Endothelial cell (in vitro differentiated cells): ENCODE data around the gene NPPB. TPM values are rescaled to one million over a fixed set of nuclear protein-coding genes. Genes with fewer than 3 reads are reported as not detected.

Experiments
- DNase-seq: peaks from one replicate; pipeline ENCODE4 v3.0.0; 2021; ENCODE audit warnings: low spot score
- H3K27ac Mint-ChIP-seq: one replicate; pipeline ENCODE4 v1.8.0; 2021; ENCODE audit warnings: mixed read lengths, inconsistent platforms; ENCODE audit not compliant: unreplicated experiment
- H3K27me3 Mint-ChIP-seq: one replicate; pipeline ENCODE4 v1.8.0; 2021; ENCODE audit warnings: mild to moderate bottlenecking, moderate library complexity, mixed read lengths, inconsistent platforms; ENCODE audit not compliant: unreplicated experiment
- H3K36me3 Mint-ChIP-seq: one replicate; pipeline ENCODE4 v1.8.0; 2021; ENCODE audit warnings: mild to moderate bottlenecking, low read depth, mixed read lengths, inconsistent platforms; ENCODE audit not compliant: unreplicated experiment
- H3K4me1 Mint-ChIP-seq: one replicate; pipeline ENCODE4 v1.8.0; 2021; ENCODE audit warnings: mild to moderate bottlenecking, mixed read lengths, inconsistent platforms; ENCODE audit not compliant: unreplicated experiment
- H3K4me3 Mint-ChIP-seq: one replicate; pipeline ENCODE4 v1.8.0; 2021; ENCODE audit warnings: mild to moderate bottlenecking, mixed read lengths, inconsistent platforms; ENCODE audit not compliant: unreplicated experiment
- H3K9me3 Mint-ChIP-seq: one replicate; pipeline ENCODE4 v1.8.0; 2021; ENCODE audit warnings: mixed read lengths, inconsistent platforms; ENCODE audit not compliant: unreplicated experiment
- CTCF ChIP-seq: fragments of 200-600 bp; sonication (generic); IDR thresholded peaks from one replicate; pipeline ENCODE4 v1.5.0; 2021; ENCODE audit warnings: antibody characterized with exemption; ENCODE audit not compliant: unreplicated experiment
- total RNA-seq: library from RNA; stranded (reverse); fragmentation: NEBNext Ultra II Directional; extraction: Animal tissue kit (Norgen Biotek cat#: 25700); gene quantifications from one replicate; pipeline ENCODE4 v1.2.1, GENCODE V29; 2021; ENCODE audit not compliant: unreplicated experiment

Gene NPPB
- total RNA-seq, 1 donor from 2014 or later, result not detected

GRCh38 chr1:11885916-11886315, 27.2 kb upstream of the NPPB start:
- H3K4me3 Mint-ChIP-seq, result peak overlapping the region; percentile 23
- H3K4me1 Mint-ChIP-seq, result peaks cover 8% of the 10 kb centered on the region
- H3K9me3 Mint-ChIP-seq, result no peaks in the 10 kb centered on the region
- no peak for DNase-seq
- peaks cover 2% of the 10 kb centered on the region for H3K27me3 Mint-ChIP-seq
- no peak for TF ChIP-seq CTCF
- H3K27ac Mint-ChIP-seq, result peak overlapping the region; percentile 48
- H3K36me3 Mint-ChIP-seq, result no peaks in the 10 kb centered on the region

GRCh38 chr1:11882814-11883538, 24.2 kb upstream of the NPPB start:
- H3K36me3 Mint-ChIP-seq, result no peaks in the 10 kb centered on the region
- peaks cover 8% of the 10 kb centered on the region for H3K4me1 Mint-ChIP-seq
- peaks cover 2% of the 10 kb centered on the region for H3K27me3 Mint-ChIP-seq
- DNase-seq, result no peak
- no peak for TF ChIP-seq CTCF
- H3K27ac Mint-ChIP-seq, result no peak overlapping the region
- H3K4me3 Mint-ChIP-seq, result no peak overlapping the region
- no peaks in the 10 kb centered on the region for H3K9me3 Mint-ChIP-seq

GRCh38 chr1:11881749-11882441, 23.1 kb upstream of the NPPB start:
- Mint-ChIP-seq H3K4me3 (peak overlapping the region; percentile 37), H3K9me3 (no peaks in the 10 kb centered on the region), H3K4me1 (peaks cover 8% of the 10 kb centered on the region), H3K27me3 (peaks cover 7% of the 10 kb centered on the region), H3K27ac (no peak overlapping the region), H3K36me3 (no peaks in the 10 kb centered on the region)
- TF ChIP-seq CTCF, result no peak
- no peak for DNase-seq

- Mint-ChIP-seq H3K27ac (no peak overlapping the region), H3K9me3 (no peaks in the 10 kb centered on the region), H3K27me3 (peaks cover 5% of the 10 kb centered on the region), H3K36me3 (no peaks in the 10 kb centered on the region), H3K4me1 (peaks cover 4% of the 10 kb centered on the region), H3K4me3 (no peak overlapping the region)
- no peak for TF ChIP-seq CTCF
- DNase-seq, result no peak
Measured at GRCh38 chr1:11880911-11881748, 22.4 kb upstream of the NPPB start.
